ENCODE measurements around the gene IL5.
A peak's percentile ranks its signal among the peaks of the same experiment; 100 is the strongest.
"Not testable (repeated sequence)": the region's sequence is repeated elsewhere in the genome, so short reads cannot be mapped to it uniquely, and the experiment has no call there.

The IL5 gene

GRCh38 chr5:132530946-132531345 is 12.4 kb downstream of the IL5 start:
- DNase-seq: no peak

- DNase-seq: peak in 9 of 51 donors; percentile 7 to 37 (median 17)
These were observed 14.3 kb downstream of the IL5 start for GRCh38 chr5:132528866-132529634.

- no peak for DNase-seq
These were observed 15.3 kb downstream of the IL5 start for GRCh38 chr5:132528021-132528420.

- DNase-seq: no peak
These were observed 16.3 kb downstream of the IL5 start for GRCh38 chr5:132526974-132527564.

GRCh38 chr5:132526290-132526973 is 16.9 kb downstream of the IL5 start:
- peak in 9 of 51 donors; percentile 1 to 65 (median 9) for DNase-seq

GRCh38 chr5:132525299-132525724 is 18.0 kb downstream of the IL5 start:
- no peak for DNase-seq

- not testable (repeated sequence) for DNase-seq
These were observed 18.4 kb downstream of the IL5 start for GRCh38 chr5:132524877-132525276.

- DNase-seq: not testable (repeated sequence)
These were observed 21.3 kb downstream of the IL5 start for GRCh38 chr5:132522067-132522466.

- DNase-seq: not testable (repeated sequence)
These were observed 29.5 kb downstream of the IL5 start for GRCh38 chr5:132513618-132514336.

- no peak for DNase-seq
These were observed 33.2 kb downstream of the IL5 start for GRCh38 chr5:132510076-132510475.

- DNase-seq: peak in 1 of 51 donors; percentile 26
These were observed 37.1 kb downstream of the IL5 start for GRCh38 chr5:132506094-132506692.

GRCh38 chr5:132505641-132506040 is 37.7 kb downstream of the IL5 start:
- DNase-seq: no peak

- no peak for DNase-seq
These were observed 38.6 kb downstream of the IL5 start for GRCh38 chr5:132504746-132505145.

GRCh38 chr5:132503244-132503643 is 40.1 kb downstream of the IL5 start:
- no peak for DNase-seq

GRCh38 chr5:132501961-132502931 is 41.1 kb downstream of the IL5 start:
- DNase-seq: no peak

- no peak for DNase-seq
These were observed 41.7 kb downstream of the IL5 start for GRCh38 chr5:132501629-132501956.

GRCh38 chr5:132500931-132501628 is 42.2 kb downstream of the IL5 start:
- DNase-seq: peak in 39 of 51 donors; percentile 14 to 75 (median 40)

GRCh38 chr5:132500244-132500930 is 42.9 kb downstream of the IL5 start:
- DNase-seq: no peak
